OCI-LY3 (cell line): ENCODE data around the gene NRXN3.

ENCODE experiments used
- CTCF ChIP-seq: fragments of 200-600, 300-600 bp; sonication (generic); IDR thresholded peaks from 2 replicates; pipeline ENCODE4 v1.5.1; 2014; ENCODE audit warnings: antibody characterized with exemption, low read length, low read depth
- EZH2phosphoT487 ChIP-seq: fragments of 200-600 bp; shearing (Covaris generic); IDR thresholded peaks from 2 replicates; pipeline ENCODE4 v1.6.1; 2018; ENCODE audit warnings: antibody characterized with exemption, mixed run types, low read depth

- TF ChIP-seq CTCF (no peak), EZH2phosphoT487 (no peak)
Measured at GRCh38 chr14:78917462-78917861, 747.3 kb downstream of the NRXN3 start.
